HG03354 (cell line): Measurements from ENCODE around the gene HSPA8.

Experiments used
- ATAC-seq: cut with Tn5 transposase; IDR thresholded peaks from one replicate; pipeline ENCODE4 v1.9.1; 2021; ENCODE audit warnings: mild to moderate bottlenecking; ENCODE audit not compliant: unreplicated experiment, poor library complexity, severe bottlenecking

The HSPA8 gene

DNA sequence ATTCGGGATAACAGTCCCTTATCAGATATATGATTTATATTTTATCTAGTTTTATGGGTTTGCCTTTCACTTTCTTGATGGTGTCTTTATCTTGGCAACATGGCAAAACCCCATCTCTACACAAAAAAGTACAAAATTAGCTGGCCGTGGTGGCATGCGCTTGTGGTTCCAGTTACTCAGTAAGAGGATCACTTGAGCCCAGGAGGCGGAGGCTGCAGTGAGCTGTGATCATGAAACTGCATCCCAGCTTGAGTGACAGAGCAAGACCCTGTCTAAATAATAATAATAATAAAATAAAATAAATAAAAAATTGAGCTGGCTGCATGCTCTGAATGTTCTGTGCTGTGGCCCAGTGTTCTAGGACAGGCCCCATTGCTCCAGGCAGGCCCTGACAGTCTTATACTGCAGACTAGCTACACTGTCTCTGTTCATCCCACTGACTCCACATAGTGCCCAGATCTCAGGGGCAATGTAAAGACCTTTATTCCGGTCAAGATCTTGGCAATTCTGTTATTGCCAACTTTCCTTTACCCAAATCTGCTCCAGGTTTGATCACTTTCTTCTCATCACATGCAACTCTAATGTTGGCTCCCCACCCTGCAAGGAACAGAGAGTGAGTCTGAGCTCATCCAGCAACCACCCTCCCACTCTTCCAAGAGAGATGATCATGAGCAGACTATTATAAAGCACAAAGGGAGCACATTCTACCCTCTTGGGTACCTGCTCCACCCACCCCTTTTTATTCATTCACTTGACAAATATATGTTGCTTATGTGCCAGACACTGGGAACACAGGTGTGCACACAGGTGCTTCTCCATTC, 8.8 kb downstream of the HSPA8 start:
- ATAC-seq: no peak

DNA sequence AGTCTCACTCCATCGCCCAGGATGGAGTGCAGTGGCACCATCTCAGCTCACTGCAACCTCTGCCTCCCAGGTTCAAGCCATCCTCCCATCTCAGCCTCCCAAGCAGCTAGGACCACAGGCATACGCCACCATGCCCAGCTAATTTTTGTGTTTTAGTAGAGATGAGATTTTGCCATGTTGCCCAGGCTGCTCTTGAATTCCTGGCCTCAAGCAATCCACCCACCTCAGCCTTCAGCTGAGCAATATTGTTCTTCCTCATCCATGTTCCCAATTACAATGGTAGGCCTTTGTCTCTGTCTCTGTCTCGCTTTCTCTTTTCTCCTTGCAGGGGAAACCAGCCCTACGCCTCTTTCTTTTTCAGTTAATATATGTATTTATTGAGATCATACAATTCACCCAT, 10.3 kb downstream of the HSPA8 start:
- ATAC-seq: no peak

DNA sequence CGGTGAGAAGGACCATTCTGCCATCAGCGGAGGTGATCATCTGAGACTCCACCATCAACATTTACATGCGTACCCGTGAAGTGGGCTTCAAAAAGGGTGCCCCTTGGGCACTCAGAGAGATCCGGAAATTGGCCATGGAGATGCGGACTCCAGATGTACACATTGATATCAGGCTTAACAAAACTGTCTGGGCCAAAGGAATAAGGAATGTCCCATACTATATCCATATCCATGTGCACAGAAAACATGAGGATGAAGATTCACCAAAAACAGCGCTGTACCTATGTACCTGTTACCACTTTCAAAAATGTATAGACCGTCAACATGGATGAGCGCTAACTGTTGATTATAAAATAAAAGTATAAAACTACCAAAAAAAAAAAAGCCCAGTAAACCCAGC, 10.8 kb downstream of the HSPA8 start:
- no peak for ATAC-seq

DNA sequence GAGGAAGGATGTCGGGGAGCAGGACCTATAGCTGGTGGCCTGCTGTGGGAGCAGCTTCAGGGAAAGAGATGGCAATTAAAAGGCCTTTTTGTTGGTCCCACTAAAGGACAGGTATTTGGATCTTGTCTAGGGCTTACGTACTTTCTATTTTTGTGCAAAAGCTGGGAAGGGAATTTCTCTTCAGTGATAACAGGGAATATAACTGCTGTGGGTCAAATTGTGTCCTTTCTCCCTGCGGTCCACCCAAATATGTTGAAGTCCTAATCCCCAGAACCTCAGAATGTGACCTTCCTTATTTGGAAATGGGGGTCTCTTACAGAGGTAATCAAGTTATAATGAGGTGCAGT, 14.0 kb downstream of the HSPA8 start:
- ATAC-seq: no peak

DNA sequence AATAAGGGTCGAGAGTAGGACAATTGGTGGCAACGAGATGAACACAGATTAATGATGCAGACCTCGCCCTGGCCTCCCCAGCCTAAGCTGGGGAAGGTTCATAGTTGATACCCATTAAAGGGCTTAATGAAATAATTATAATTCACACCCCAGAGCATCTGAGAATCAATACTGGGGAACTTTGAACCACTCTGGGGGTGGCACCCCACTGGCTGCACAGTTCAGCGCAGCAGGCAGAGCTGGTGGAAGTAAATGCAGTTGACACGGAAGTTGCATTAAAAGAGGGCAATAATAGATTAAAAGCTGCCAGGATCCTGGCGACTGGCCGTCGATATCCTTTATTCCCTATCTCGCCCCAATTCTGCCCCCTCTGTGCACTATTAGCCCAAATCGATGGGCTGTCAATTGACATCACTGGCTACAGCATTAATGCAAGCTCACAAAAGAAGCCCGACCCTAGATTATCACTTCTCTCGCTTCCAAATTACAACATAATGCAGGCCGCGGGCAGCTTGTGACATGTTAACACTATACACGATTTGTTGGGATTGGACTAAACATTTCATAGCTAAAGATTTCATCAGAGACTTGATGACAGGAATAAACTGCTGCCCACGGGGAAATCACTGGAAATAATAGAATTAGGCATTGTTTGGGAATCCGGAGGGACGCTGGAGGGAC, 14.5 kb downstream of the HSPA8 start:
- ATAC-seq: no peak

DNA sequence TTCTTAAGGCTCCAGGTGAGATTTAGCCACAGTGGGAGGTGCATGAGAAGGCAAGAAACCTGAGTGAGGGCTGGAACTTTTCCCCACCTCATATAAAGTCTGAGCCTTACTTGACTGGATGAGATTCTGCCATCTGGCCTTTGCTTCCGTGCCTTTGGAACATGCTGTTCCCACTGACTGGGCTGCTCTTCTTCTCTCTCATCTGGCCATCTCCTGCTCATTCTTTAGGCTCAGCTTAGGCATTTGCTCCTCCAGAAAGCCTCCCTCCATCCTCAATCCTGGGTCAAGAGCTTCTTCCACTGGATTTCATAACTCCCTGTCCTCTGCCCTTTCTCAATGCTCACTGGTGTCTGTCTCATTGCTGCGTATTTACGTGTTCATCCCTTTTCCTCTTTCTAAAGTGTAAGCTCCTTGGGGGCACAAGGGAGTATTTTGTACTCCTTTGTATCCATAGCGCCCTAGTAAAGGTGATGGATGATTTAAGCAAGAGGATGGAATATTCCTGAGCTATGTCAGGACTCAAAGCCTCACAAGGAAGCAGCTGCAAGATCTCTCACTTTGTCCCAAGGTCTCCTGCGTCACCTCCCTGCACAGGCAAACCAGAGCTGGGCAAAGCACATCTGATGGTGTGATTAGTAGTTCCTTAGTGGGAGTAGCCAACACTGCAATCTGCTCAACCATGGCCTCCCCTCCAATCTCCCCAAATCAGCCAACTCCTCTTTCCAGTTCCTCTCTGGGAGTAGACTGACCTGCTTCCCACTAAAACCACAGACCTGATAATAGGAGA, 15.3 kb downstream of the HSPA8 start:
- ATAC-seq: no peak

DNA sequence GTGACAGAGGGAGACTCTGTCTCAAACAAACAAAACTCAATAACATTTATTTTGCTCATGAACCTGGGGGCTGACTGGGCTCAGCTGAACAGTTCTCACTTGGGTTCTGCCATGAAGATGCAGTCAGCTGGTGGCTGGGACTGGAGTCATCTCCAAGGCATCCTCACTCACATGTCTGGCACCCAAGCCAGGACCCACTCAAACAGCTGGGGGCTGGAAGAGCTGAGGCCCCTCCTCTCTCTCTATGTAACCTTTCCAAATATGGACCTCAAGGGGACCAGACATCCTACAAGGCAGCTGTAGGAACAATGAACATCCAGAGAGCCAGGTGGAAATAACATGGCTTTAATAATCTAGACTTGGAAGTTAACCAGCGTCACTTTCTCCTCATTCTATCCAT, 16.8 kb downstream of the HSPA8 start:
- ATAC-seq: no peak

DNA sequence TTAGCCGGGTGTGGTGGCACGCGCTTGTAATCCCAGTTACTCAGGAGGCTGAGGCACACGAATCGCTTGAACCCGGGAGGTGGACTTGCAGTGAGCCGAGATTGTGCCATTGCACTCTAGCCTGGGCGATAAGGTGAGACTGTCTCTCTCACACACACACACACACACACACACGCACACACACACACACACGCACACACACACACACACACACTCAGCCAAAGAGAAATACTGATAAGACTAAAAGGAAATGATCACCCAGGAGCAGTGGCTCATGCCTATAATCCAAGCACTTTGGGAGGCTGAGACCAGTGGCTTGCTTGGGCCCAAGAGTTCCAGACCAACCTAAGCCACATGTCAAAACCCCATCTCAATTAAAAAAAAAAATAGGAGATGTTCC, 20.8 kb downstream of the HSPA8 start:
- no peak for ATAC-seq

DNA sequence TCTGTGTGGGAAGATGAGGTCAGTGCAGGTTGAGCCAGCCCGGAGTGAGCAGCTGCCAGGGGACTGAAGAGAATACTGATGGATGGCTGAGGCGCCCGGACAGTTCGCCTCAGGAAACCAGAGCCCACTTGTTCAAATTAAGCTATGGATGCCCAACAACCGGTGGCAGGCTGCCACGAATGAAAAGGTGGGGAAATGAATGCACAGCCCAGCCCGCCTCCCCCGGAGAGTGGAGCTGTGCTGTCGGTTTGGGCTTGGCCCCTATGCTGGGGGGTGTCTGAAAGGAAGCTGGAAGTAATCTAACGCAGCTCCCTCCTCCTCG, 21.9 kb downstream of the HSPA8 start:
- ATAC-seq: no peak

DNA sequence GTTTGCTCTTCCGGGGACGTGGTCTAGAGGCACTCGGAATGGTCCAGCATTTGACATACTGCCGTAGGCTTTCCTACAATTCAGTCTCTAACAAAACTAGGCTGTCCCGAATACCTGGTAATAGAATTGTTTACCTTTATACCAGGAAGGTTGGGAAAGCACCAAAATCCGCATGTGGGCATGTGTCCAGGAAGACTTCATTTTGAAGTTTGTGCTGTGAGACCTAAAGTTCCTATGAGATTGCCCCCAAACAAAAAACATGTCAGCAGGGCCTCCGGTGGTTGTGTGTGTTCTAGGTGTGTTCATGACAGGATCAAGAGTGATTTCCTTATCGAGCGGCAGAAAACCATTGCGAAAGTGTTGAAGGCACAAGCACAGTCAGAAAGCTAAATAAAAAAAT, 26.1 kb downstream of the HSPA8 start:
- ATAC-seq: no peak

DNA sequence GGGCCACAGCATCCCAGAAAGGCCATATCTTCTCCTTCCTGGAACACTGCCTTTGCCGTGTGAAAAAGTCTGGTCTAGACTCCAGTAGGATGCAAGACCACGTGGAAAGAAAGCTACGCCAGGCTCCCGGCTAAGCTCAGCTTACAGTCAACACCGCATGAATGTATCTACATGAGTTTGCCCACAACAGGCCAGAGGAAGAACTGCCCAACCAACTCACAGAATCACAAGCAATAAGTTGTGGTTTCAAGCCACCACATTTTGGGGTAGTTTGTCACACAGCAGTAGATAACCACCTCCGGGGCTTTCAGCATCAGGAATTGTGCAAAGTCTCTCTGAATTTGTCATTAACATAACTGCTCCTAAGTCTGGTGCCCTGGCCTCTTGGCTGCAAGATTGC, 27.3 kb downstream of the HSPA8 start:
- no peak for ATAC-seq

DNA sequence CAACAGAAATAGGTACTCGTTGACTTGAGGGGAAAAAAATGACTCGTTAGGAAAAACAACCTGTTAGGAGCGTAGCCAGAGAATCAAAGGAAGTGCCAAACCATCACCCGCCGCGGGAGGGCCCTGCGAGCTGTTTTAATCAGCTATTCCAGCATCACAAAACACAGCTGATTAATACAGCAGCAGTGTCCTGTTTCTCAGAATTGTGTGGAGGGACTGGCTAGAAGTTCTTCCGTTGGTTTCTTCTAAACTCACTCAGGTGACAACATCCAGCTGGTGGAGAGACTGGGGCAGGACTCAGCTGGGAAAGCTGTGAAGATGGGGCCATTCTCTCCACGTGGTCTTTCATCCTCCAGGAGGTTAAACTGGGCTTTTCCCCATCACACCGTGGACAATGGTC, 28.0 kb downstream of the HSPA8 start:
- ATAC-seq: no peak

DNA sequence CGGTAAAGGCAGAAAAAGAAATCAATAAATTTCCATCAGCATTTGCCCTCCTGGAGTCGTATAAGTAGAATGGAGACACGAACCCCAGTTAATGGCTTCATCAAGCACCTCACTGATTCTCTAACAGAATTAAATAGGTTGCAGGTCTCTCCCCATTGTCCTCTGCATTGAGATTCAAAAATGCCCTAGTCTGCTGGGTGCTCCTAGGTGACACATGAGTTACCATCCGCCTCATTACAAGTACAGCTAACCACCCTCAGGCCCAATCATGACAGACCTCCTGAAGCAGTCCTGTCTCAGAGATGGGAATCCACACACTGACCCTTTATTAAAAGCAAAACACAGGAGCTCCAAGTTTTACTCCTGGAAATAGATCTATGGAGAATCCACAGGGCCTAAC, 31.4 kb downstream of the HSPA8 start:
- ATAC-seq: no peak

DNA sequence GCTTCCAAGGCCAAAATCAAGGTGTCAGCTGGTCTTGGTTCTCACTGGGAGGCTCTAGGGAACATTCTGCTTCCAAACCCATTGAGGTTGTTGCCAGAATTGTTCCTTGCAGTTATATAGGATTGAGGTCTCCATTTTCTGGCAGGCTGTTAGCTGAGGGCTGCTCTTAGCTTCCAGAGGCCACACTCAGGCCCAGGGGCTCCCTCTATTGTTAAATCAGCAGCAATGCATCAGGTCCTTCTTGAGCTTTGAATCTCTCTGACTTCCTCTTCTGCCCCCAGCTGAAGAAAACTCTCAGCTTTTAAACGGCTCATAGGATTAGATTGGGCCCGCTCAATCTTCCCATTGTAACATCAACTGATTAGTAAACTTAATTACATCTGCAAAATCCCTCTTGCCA, 41.0 kb downstream of the HSPA8 start:
- peak; percentile 76 for ATAC-seq

DNA sequence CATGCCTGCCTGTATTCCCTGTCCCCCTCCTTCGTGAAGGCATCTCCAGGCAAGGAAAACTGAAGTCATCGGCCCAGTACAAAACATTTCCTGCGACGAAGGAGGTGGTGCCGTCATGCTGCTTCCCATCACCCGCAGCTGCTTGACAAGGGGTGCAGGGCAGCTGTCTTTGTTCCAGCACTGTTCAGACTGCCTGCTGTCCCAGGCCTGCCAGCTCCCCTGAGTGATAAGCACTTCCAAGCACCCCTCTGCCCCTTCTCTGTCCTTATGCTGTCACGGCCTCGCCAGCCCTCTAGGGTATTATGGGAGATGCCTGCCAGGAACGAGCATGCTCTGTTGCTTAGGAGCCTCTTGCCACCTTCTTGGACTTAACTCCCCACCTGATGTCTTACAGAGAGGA, 43.2 kb downstream of the HSPA8 start:
- no peak for ATAC-seq

DNA sequence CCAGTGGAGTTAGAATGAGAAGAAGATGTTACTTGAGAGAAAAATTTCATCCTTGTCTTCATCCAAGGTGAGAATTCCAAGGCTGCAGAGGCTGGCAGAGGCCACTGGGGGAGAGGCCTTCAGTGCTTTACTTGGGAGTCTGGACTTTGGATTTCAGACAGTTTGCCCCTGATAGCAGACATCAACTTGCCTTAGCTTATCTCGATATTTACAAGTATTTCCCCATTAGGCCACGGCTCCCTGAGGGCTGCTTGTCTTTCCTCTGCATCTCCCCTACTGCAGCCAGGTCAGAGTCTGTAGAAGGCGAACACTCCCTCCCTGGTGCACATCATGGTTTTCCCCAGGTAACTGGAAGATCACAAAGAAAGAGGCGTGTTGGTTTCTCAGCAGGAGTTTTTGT, 50.4 kb downstream of the HSPA8 start:
- ATAC-seq: no peak
